ENCODE data around the gene GLIPR1L1. TPM values are rescaled to one million over a fixed set of nuclear protein-coding genes. Genes with fewer than 3 reads are reported as not detected.

The GLIPR1L1 gene
- total RNA-seq, 6 experiments from 2014 or later = not detected

DNA sequence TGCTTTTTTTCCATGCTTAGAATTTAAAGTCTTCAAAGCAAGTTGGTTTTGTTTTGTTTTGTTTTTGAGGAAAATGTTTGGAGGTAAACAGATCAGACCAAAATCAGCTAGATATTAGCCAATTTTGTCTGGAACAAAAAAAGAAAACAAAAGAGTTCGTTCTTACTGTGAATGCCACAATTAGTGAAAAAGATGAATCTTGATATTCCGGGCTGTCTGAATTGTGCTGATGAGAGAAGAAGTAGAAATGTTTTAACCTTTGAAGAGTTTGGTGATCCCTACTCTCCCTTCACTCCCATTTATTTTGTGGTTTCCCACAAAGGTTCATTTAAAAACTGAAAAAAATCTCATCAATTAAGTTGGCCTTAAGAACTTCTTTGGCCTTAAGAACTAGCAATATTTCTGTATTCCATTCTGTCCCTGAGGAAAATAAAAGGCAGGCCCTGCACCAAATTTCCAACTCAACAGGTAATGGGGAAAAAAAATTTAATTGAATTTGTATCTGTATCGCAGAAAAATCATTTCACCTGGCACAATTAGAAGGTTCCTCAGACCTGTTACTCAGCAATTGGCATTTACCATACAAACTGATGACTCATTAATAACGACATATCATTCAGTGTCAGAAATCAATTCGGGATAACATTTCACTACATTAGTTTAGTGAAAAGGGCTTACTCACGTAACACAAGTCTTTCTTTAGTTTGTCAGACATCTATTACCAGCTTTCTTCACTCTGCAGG lies 55.9 kb downstream of the GLIPR1L1 start:
- H3K4me3 Mint-ChIP-seq = peak overlapping the region; percentile 91

DNA sequence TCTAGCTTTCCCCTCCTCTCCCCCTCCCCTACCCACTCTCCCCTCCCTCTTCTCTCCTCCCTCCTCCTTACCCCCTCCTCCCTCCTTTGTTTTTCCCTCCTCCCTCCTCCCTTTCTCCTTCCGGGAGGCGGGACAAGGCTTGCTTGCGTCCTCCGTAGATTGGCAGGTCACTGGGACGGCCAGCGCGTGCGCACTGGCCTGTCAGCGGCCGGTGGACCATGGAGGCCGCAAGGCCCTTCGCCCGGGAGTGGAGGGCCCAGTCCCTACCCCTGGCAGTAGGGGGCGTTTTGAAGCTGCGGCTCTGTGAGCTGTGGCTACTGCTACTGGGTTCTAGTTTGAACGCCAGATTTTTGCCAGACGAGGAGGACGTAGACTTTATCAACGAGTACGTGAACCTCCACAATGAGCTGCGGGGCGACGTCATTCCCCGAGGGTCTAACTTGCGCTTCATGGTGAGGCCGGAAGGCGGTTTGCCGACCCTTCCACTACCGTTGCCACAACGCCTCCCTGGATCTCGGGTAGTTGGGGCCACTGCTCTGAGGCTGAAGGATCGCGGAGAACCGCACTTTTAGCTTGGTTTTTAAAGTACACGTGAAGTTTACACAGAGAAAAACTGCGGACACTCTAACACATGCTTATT lies 56.5 kb downstream of the GLIPR1L1 start, which contains the start of gene GLIPR1L2:
TSS of gene GLIPR1L2 (plus strand) at position 191 of the 640 bp plus-strand sequence. CDS start at position 219, 28 bp downstream.
- peak; percentile 94 for DNase-seq
- H3K36me3 Mint-ChIP-seq (ENCODE audit: low read depth) = no peaks in the 10 kb centered on the region

More for the DNA sequence above, 55.9 kb downstream of the GLIPR1L1 start:
- Mint-ChIP-seq H3K27ac (peak overlapping the region; percentile 96), H3K4me1 (ENCODE audit: low read depth) (peaks cover 42% of the 10 kb centered on the region), H3K9me3 (no peaks in the 10 kb centered on the region), H3K36me3 (ENCODE audit: low read depth) (no peaks in the 10 kb centered on the region), H3K27me3 (ENCODE audit: insufficient read depth) (no peaks in the 10 kb centered on the region; the same call in 1 of the 2 replicates)
- no peak for DNase-seq
- TF ChIP-seq, protein P1, sequence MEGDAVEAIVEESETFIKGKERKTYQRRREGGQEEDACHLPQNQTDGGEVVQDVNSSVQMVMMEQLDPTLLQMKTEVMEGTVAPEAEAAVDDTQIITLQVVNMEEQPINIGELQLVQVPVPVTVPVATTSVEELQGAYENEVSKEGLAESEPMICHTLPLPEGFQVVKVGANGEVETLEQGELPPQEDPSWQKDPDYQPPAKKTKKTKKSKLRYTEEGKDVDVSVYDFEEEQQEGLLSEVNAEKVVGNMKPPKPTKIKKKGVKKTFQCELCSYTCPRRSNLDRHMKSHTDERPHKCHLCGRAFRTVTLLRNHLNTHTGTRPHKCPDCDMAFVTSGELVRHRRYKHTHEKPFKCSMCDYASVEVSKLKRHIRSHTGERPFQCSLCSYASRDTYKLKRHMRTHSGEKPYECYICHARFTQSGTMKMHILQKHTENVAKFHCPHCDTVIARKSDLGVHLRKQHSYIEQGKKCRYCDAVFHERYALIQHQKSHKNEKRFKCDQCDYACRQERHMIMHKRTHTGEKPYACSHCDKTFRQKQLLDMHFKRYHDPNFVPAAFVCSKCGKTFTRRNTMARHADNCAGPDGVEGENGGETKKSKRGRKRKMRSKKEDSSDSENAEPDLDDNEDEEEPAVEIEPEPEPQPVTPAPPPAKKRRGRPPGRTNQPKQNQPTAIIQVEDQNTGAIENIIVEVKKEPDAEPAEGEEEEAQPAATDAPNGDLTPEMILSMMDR (IDR thresholded peaks at IDR 0.05) = no peak

DNA sequence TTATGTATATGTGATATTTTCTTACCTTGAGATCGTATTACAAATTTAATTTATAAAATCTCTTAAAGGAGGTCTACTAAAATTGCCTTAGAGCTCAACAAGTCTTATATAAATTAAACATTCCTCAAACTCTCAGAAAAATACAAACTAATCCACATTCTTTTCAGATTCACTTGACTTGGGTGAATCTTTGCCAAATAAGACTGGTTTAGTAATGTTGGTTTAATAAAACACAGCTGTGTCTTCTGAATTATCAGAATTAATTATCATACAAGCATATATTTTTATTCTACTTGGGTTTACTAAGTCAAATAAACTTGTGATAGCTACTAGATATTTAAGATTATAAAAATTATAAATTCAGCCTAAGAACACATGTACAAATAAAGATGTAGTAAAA lies 69.8 kb downstream of the GLIPR1L1 start:
- H3K9me3 Mint-ChIP-seq = peaks cover 4% of the 10 kb centered on the region; the same call in 1 of the 2 replicates
- no peak for DNase-seq
- H3K4me3 Mint-ChIP-seq = no peak overlapping the region
- TF ChIP-seq, protein P1 (IDR thresholded peaks at IDR 0.05) = no peak
- H3K36me3 Mint-ChIP-seq (ENCODE audit: low read depth) = no peaks in the 10 kb centered on the region
- H3K27me3 Mint-ChIP-seq (ENCODE audit: insufficient read depth) = peaks cover 5% of the 10 kb centered on the region
- H3K27ac Mint-ChIP-seq = no peak overlapping the region
- no peaks in the 10 kb centered on the region; the same call in 1 of the 2 replicates for H3K4me1 Mint-ChIP-seq (ENCODE audit: low read depth)

More for the DNA sequence above, 56.5 kb downstream of the GLIPR1L1 start, which contains the start of gene GLIPR1L2:
- Mint-ChIP-seq H3K4me3 (peak within 1 kb of the TSS; percentile 91), H3K27me3 (ENCODE audit: insufficient read depth) (no peaks in the 10 kb centered on the region; the same call in 1 of the 2 replicates), H3K4me1 (ENCODE audit: low read depth) (peaks cover 49% of the 10 kb centered on the region), H3K9me3 (no peaks in the 10 kb centered on the region), H3K27ac (peak within 1 kb of the TSS; percentile 96)
- TF ChIP-seq, protein P1 (IDR thresholded peaks at IDR 0.05) = peak; percentile 86

DNA sequence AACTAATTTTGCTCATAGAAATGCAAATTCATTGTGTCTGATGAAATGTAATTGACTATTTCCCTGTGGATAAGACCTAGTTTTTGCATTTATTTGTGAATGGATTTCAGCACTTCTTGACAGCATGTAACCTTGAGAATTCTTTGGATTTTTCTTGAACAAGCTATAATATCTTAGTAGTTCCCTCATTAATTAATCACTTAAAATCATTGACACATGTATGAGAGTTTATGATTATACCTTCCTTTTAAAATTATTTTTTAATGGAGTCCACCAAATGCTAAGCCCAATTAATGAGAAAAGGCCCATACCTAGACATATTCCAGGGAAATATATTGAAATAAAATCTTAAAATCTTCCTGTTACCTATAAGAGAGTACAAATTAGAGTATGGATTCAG lies 73.2 kb downstream of the GLIPR1L1 start:
- no peaks in the 10 kb centered on the region for H3K36me3 Mint-ChIP-seq (ENCODE audit: low read depth)
- peaks cover 4% of the 10 kb centered on the region; the same call in 1 of the 2 replicates for H3K9me3 Mint-ChIP-seq
- peaks cover 5% of the 10 kb centered on the region for H3K27me3 Mint-ChIP-seq (ENCODE audit: insufficient read depth)
- TF ChIP-seq, protein P1 (IDR thresholded peaks at IDR 0.05) = no peak
- H3K4me1 Mint-ChIP-seq (ENCODE audit: low read depth) = no peaks in the 10 kb centered on the region; the same call in 1 of the 2 replicates
- DNase-seq = no peak
- H3K27ac Mint-ChIP-seq = no peak overlapping the region
- no peak overlapping the region for H3K4me3 Mint-ChIP-seq

DNA sequence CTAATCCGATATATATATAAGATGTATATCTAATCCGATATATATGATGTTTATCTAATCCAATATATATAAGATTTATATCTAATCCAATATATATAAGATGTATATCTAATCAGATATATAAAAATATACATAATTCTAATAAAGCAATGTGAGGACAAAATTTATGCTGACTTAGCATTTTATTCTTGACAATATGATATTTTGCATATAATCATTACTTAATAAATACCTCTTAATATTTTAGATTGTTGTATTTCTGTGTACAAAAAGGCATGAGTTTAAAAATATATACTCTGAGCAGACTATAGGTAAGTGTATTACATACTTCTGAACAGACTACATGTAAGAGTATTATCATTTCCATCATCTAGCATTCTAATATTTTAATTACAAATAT lies 75.4 kb downstream of the GLIPR1L1 start:
- no peak overlapping the region for H3K27ac Mint-ChIP-seq
- H3K4me1 Mint-ChIP-seq (ENCODE audit: low read depth) = peaks cover 6% of the 10 kb centered on the region
- TF ChIP-seq, protein P1 (IDR thresholded peaks at IDR 0.05) = no peak
- no peak for DNase-seq
- H3K27me3 Mint-ChIP-seq (ENCODE audit: insufficient read depth) = peaks cover 4% of the 10 kb centered on the region
- H3K4me3 Mint-ChIP-seq = no peak overlapping the region
- peaks cover 4% of the 10 kb centered on the region; the same call in 1 of the 2 replicates for H3K9me3 Mint-ChIP-seq
- no peaks in the 10 kb centered on the region for H3K36me3 Mint-ChIP-seq (ENCODE audit: low read depth)
